GM12865 (cell line): Measurements from ENCODE around the gene PIN4.
A peak's percentile ranks its signal among the peaks of the same experiment; 100 is the strongest.

Source experiments
- DNase-seq: peaks from one replicate; pipeline ENCODE4 v3.0.0; 2010; ENCODE audit warnings: low read depth
- H3K4me3 ChIP-seq: 2 replicates; pipeline ENCODE4 v1.5.1; 2011; ENCODE audit warnings: mild to moderate bottlenecking, low read depth, low read length, control low read depth
- TF ChIP-seq, protein P1 (sequence below): IDR thresholded peaks from 2 replicates; pipeline ENCODE4 v1.5.1; 2011; ENCODE audit warnings: low read length, control low read depth, low read depth, inconsistent platforms; ENCODE audit not compliant: insufficient read depth; ENCODE audit errors: missing control alignments

The PIN4 gene

DNA sequence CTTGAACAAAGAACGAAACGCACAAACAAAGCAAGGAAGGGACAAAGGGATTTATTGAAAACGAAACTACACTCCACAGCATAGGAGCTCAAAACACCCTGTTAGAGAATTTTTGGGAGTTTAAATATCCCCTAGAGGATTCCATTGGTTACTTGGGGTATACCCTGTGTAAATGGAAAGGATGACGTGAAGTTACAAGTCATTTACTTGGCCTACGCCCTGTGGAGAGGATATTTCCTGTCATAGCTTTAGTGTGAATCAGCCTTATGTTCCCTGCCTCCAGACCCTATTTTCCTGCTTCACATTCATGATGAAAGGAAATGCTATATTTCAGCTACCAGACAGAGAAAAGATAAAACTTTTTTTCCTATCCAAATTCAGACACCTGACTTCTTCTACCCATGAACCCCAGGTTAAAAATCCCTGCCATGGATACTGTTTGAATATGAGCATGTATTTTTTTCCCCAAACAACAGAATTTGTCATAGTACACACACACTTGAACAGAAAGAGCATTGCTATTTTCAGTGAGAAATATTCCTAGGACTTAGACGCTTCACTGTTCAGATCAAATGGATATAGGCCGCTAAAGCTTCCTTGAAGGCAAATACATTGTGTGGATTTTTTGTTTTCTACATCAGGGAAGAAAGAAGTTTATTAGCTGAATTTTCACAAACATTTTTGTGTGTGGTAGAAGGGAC lies 20.4 kb downstream of the PIN4 start:
- TF ChIP-seq, protein P1, sequence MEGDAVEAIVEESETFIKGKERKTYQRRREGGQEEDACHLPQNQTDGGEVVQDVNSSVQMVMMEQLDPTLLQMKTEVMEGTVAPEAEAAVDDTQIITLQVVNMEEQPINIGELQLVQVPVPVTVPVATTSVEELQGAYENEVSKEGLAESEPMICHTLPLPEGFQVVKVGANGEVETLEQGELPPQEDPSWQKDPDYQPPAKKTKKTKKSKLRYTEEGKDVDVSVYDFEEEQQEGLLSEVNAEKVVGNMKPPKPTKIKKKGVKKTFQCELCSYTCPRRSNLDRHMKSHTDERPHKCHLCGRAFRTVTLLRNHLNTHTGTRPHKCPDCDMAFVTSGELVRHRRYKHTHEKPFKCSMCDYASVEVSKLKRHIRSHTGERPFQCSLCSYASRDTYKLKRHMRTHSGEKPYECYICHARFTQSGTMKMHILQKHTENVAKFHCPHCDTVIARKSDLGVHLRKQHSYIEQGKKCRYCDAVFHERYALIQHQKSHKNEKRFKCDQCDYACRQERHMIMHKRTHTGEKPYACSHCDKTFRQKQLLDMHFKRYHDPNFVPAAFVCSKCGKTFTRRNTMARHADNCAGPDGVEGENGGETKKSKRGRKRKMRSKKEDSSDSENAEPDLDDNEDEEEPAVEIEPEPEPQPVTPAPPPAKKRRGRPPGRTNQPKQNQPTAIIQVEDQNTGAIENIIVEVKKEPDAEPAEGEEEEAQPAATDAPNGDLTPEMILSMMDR = no peak
- H3K4me3 ChIP-seq = no peak overlapping the region
- no peak for DNase-seq

DNA sequence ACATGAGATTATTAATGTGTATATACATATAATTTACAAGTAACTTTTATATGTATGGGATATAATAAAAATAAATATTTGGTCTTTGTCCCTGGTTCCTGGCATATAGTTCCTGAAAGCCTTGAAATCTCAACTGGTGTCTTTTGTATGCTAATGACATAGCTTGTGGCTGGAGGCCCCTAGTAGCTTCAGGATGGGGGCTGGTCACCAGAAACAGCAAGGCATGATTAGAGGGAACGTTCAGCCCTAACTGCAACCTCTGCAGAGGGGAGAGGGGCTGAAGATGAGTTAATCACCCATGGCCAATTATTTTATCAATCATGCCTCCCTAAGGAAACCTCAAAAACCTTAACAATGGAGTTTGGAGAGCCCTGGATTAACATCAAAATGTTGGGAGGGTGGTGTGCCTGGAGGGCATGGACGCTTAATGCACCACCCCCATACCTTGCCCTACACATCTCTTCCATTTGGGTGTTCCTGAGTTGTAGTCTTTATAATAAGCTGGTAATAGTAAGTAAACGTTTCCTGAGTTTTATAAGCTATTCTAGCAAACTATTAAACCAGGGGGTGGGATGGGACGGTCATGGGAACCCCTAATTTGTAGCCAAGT lies 21.3 kb downstream of the PIN4 start:
- TF ChIP-seq, protein P1 = no peak
- no peak for DNase-seq
- H3K4me3 ChIP-seq = no peak overlapping the region

DNA sequence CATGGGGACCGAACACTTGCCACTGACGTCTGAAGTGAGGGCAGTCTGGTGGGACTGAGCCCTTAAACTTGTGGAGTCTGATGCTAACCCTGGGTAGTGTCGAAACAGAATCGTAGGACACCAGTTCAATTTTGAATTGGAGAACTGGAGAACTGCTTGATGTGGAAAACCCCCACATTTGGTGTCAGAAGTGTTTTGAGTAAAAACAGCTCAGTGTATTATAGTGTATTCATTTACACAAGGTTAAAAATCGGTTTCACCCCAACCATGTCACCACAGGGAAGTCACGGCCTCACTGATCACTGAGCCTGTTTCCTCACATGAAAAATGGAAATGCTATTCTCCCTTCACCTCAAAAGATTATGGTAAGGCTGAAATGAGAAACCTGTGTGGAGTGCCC lies 21.9 kb downstream of the PIN4 start:
- TF ChIP-seq, protein P1 = no peak
- DNase-seq = peak; percentile 36
- H3K4me3 ChIP-seq = no peak overlapping the region

DNA sequence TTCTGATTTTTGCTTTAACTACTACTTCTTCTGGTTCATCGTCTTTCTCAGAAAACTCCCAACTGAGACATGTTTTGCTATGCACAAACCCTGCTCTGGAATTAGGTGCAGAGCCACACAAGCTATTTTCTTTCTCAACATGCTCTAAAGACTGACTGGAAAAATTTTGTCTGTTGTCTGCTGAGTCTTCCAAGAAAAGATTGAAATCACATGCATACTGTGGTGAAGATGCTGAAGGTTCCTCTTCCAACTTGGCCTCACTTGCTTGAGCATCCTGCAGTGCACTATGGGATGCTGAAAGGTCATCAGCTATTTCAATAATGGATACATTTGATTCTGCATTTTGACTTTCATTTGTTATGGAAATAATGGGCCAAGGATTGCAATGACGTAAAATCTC lies 24.1 kb downstream of the PIN4 start:
- DNase-seq = no peak
- H3K4me3 ChIP-seq = no peak overlapping the region
- TF ChIP-seq, protein P1 = no peak

DNA sequence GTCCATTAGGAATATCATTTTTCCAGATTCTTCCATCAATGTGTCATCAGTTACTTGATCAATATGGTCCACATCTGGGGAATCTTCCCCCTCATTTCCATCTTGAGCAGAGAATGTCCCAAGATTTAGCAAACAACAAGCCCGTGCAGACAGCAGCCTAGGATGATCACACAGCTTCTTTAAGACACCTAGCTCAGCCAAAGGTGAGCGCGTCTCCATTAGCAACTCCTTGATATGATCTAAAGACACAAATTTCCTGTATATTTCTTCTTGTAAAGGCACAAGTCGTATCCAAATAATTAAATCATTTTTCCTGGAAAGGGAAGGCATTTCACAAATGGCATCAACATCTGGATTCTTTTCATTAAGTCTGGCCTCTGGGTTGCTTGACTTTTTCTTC lies 25.8 kb downstream of the PIN4 start:
- DNase-seq = no peak
- TF ChIP-seq, protein P1 = no peak
- H3K4me3 ChIP-seq = no peak overlapping the region

DNA sequence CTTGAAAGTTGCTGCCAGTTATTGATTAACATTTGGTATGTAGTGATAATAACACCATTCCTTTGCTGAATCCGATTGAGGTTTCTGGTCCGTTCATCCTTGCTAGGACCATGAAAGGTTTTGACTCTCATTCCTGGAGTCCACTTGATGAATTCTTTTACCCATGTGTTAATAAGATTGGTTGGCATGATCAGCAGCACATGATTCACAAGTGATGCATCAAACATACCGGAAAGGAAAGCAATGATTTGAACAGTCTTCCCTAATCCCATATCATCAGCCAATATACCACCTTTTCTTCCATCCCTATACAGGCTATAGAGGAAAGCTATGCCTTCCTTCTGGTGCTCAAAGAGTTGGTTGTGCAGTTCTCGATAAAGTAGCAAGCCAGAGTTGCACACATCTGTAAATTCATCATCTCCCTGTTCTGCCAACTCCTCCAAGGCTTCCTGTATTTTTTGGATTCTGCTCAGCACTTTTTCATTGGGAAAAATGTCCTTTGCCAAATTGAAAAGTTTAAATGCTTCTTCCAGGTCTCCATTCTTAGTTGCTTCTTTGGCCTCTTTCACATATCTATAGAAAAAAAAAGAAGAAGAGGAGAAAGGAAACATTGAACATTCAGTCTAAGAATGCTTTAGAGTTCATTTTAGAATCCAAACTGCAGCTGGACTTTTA lies 26.7 kb downstream of the PIN4 start:
- TF ChIP-seq, protein P1 = no peak
- H3K4me3 ChIP-seq = no peak overlapping the region
- DNase-seq = no peak
